Astrocyte (in vitro differentiated cells and primary cell): ENCODE measurements around the gene IL1RAP.

Experiments
- EZH2 ChIP-seq: IDR thresholded peaks from 2 replicates; pipeline ENCODE4 v1.6.1; 2012; ENCODE audit warnings: mild to moderate bottlenecking, low read length, inconsistent platforms; ENCODE audit not compliant: insufficient read depth
- TF ChIP-seq, protein P1 (sequence below): IDR thresholded peaks from 2 replicates; pipeline ENCODE4 v1.5.1; 2011; ENCODE audit warnings: low read depth, mild to moderate bottlenecking, inconsistent platforms, low read length, moderate library complexity; ENCODE audit not compliant: insufficient read depth

DNA sequence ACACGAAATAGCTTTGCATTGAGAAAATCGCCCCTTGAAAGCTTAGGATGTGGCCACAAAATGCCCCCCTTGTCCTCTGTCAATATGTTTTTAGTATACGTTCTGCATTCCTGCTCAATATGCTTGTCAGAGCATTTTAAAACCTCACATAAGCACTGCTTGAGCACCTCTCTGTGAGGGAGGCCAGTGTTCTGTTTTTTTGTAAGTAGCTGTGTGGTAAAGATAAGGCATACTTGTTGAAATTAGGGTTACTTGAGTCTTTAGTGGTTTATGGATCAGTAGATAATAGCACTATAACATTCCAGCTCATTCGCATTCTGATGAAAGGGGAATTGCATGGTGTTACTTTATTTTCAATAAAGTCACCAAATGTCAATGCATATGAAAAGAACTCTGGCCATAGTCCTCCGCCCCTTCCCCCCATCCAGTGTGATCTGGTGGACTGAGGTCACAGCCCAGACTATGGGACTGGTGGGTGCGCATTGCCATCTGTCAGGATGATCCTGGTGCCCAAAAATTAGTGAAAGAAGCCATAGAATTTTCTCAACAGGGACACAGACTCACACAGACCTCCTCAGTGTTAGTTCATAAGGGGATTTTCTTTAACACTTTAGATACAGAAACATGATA is 33.1 kb downstream of the IL1RAP start:
- TF ChIP-seq, protein P1, sequence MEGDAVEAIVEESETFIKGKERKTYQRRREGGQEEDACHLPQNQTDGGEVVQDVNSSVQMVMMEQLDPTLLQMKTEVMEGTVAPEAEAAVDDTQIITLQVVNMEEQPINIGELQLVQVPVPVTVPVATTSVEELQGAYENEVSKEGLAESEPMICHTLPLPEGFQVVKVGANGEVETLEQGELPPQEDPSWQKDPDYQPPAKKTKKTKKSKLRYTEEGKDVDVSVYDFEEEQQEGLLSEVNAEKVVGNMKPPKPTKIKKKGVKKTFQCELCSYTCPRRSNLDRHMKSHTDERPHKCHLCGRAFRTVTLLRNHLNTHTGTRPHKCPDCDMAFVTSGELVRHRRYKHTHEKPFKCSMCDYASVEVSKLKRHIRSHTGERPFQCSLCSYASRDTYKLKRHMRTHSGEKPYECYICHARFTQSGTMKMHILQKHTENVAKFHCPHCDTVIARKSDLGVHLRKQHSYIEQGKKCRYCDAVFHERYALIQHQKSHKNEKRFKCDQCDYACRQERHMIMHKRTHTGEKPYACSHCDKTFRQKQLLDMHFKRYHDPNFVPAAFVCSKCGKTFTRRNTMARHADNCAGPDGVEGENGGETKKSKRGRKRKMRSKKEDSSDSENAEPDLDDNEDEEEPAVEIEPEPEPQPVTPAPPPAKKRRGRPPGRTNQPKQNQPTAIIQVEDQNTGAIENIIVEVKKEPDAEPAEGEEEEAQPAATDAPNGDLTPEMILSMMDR: no peak
- no peak for TF ChIP-seq EZH2
